SK-N-SH treated with all-trans-retinoic acid at 6 μM for 48 hours (cell line): ENCODE measurements around the gene PPP1R17.

Experiments used
- ATAC-seq: fragments of 200-7000 bp; cut with Tn5 transposase; 3 replicates; pipeline ENCODE4 v1.9.1; 2020; ENCODE audit warnings: mild to moderate bottlenecking, moderate library complexity
- ARNTL ChIP-seq: fragments of 450-650 bp; formaldehyde crosslinking; IDR thresholded peaks from 2 replicates; pipeline ENCODE4 v1.5.0; 2020; ENCODE audit warnings: low read depth, mild to moderate bottlenecking, moderate library complexity, borderline replicate concordance
- CREB5 ChIP-seq: fragments of 250-450 bp; sonication (Bioruptor Pico); IDR thresholded peaks from 2 replicates; pipeline ENCODE4 v1.5.1; 2020; ENCODE audit warnings: low read depth, mild to moderate bottlenecking, moderate library complexity
- CSDC2 ChIP-seq: fragments of 250-450 bp; sonication (Bioruptor Pico); IDR thresholded peaks from 2 replicates; pipeline ENCODE4 v1.5.0; 2020; ENCODE audit warnings: mild to moderate bottlenecking, moderate library complexity
- CSRNP3 ChIP-seq: fragments of 250-450 bp; sonication (Bioruptor Pico); IDR thresholded peaks from 2 replicates; pipeline ENCODE4 v1.5.1; 2021; ENCODE audit warnings: mild to moderate bottlenecking, moderate library complexity
- ESRRG ChIP-seq: fragments of 250-450 bp; sonication (Bioruptor Pico); IDR thresholded peaks from 2 replicates; pipeline ENCODE4 v1.6.1; 2021; ENCODE audit warnings: mild to moderate bottlenecking
- GLIS3 ChIP-seq: fragments of 250-450 bp; sonication (Bioruptor Pico); IDR thresholded peaks from 2 replicates; pipeline ENCODE4 v1.5.0; 2020; ENCODE audit warnings: mild to moderate bottlenecking, moderate library complexity
- ISL1 ChIP-seq: fragments of 250-450 bp; sonication (Bioruptor Pico); IDR thresholded peaks from 2 replicates; pipeline ENCODE4 v2.1.2; 2022; ENCODE audit warnings: mild to moderate bottlenecking, moderate library complexity
- OSR1 ChIP-seq: fragments of 250-450 bp; sonication (Bioruptor Pico); IDR thresholded peaks from 2 replicates; pipeline ENCODE4 v1.8.0; 2022; ENCODE audit warnings: moderate library complexity, mild to moderate bottlenecking, inconsistent platforms
- PATZ1 ChIP-seq: fragments of 250-450 bp; sonication (Bioruptor Pico); IDR thresholded peaks from 2 replicates; pipeline ENCODE4 v1.8.0; 2020; ENCODE audit warnings: mild to moderate bottlenecking, moderate library complexity, borderline replicate concordance
- PPARA ChIP-seq: fragments of 250-450 bp; sonication (Bioruptor Pico); IDR thresholded peaks from 2 replicates; pipeline ENCODE4 v1.5.0; 2020; ENCODE audit warnings: mild to moderate bottlenecking, borderline replicate concordance
- RARB ChIP-seq: fragments of 250-450 bp; sonication (Bioruptor Pico); IDR thresholded peaks from 2 replicates; pipeline ENCODE4 v1.8.0; 2021; ENCODE audit warnings: mild to moderate bottlenecking, moderate library complexity
- SNAI2 ChIP-seq: fragments of 250-450 bp; sonication (Bioruptor Pico); IDR thresholded peaks from 2 replicates; pipeline ENCODE4 v1.5.0; 2020; ENCODE audit warnings: mild to moderate bottlenecking, moderate library complexity
- TCF4 ChIP-seq: fragments of 250-450 bp; sonication (Bioruptor Pico); IDR thresholded peaks from 2 replicates; pipeline ENCODE4 v1.8.0; 2021; ENCODE audit warnings: mild to moderate bottlenecking, moderate library complexity, borderline replicate concordance
- TSHZ2 ChIP-seq: fragments of 250-450 bp; sonication (Bioruptor Pico); IDR thresholded peaks from 2 replicates; pipeline ENCODE4 v1.5.0; 2020; ENCODE audit warnings: mild to moderate bottlenecking, moderate library complexity
- ZC3H10 ChIP-seq: fragments of 250-450 bp; sonication (Bioruptor Pico); IDR thresholded peaks from 2 replicates; pipeline ENCODE4 v1.5.1; 2021; ENCODE audit warnings: mild to moderate bottlenecking, moderate library complexity
- ZFP3 ChIP-seq: fragments of 250-450 bp; sonication (Bioruptor Pico); IDR thresholded peaks from 2 replicates; pipeline ENCODE4 v1.5.0; 2020; ENCODE audit warnings: mild to moderate bottlenecking, moderate library complexity
- ZFP30 ChIP-seq: fragments of 450-650 bp; formaldehyde crosslinking; IDR thresholded peaks from 2 replicates; pipeline ENCODE4 v1.5.0; 2022; ENCODE audit warnings: mild to moderate bottlenecking, moderate library complexity
- ZNF565 ChIP-seq: fragments of 450-650 bp; formaldehyde crosslinking; conservative IDR thresholded peaks from 2 replicates; pipeline ENCODE4 v1.5.0; 2020; ENCODE audit warnings: low read depth, mild to moderate bottlenecking, moderate library complexity
- ZNF8 ChIP-seq: fragments of 450-650 bp; formaldehyde crosslinking; IDR thresholded peaks from 2 replicates; pipeline ENCODE4 v1.5.0; 2020; ENCODE audit warnings: mild to moderate bottlenecking, moderate library complexity

The PPP1R17 gene

GRCh38 chr7:31741852-31742251 is 54.8 kb downstream of the PPP1R17 start:
- no peak for TF ChIP-seq TCF4 (CRISPR knock-in tag)
- TF ChIP-seq ZFP3: no peak
- ATAC-seq: no peak

- ATAC-seq: peak; percentile 97
Measured at GRCh38 chr7:31744294-31744874, 57.4 kb downstream of the PPP1R17 start.

GRCh38 chr7:31747553-31747952 is 60.5 kb downstream of the PPP1R17 start:
- TF ChIP-seq ZFP3 (no peak), CREB5 (CRISPR knock-in tag) (no peak), GLIS3 (no peak), ZNF8 (CRISPR knock-in tag) (no peak), TSHZ2 (CRISPR knock-in tag) (no peak), PPARA (no peak), CSDC2 (CRISPR knock-in tag) (no peak), RARB (CRISPR knock-in tag) (no peak), ZNF565 (no peak), OSR1 (CRISPR knock-in tag) (no peak)
- ATAC-seq: no peak

More at GRCh38 chr7:31744294-31744874, 57.4 kb downstream of the PPP1R17 start:
- TF ChIP-seq ZFP3: no peak
- no peak for TF ChIP-seq PATZ1 (CRISPR knock-in tag)
- TF ChIP-seq ISL1 (CRISPR knock-in tag): no peak
- no peak for TF ChIP-seq ZNF565
- TF ChIP-seq ARNTL (CRISPR knock-in tag): no peak
- no peak for TF ChIP-seq ZNF8 (CRISPR knock-in tag)
- no peak for TF ChIP-seq PPARA
- TF ChIP-seq TSHZ2 (CRISPR knock-in tag): no peak
- no peak for TF ChIP-seq RARB (CRISPR knock-in tag)
- no peak for TF ChIP-seq SNAI2 (CRISPR knock-in tag)
- no peak for TF ChIP-seq ZC3H10

GRCh38 chr7:31748084-31748483 is 61.1 kb downstream of the PPP1R17 start:
- TF ChIP-seq ZFP30 (CRISPR knock-in tag) (no peak), ESRRG (CRISPR knock-in tag) (no peak), CREB5 (CRISPR knock-in tag) (no peak), CSRNP3 (CRISPR knock-in tag) (no peak), ARNTL (CRISPR knock-in tag) (no peak), SNAI2 (CRISPR knock-in tag) (no peak)
- no peak for ATAC-seq
